Erythroblast (primary cell): ENCODE results near the gene RNF223.

Experiments used
- GATA1 ChIP-seq: IDR thresholded peaks from 2 replicates; pipeline ENCODE4 v1.6.1; 2011; ENCODE audit warnings: low read depth, mild to moderate bottlenecking, control low read depth, low read length, moderate library complexity
- POLR2A ChIP-seq: IDR thresholded peaks from 2 replicates; pipeline ENCODE4 v1.6.1; 2011; ENCODE audit warnings: mild to moderate bottlenecking, low read length

- TF ChIP-seq POLR2A (no peak), GATA1 (no peak)
Observed at GRCh38 chr1:1043411-1043810, 30.7 kb downstream of the RNF223 start.
